Fibroblast of lung (primary cell): ENCODE data around the gene SUSD6. TPM values are rescaled to one million over a fixed set of nuclear protein-coding genes. Genes with fewer than 3 reads are reported as not detected.

Experiments used
- DNase-seq, 2 donors: peaks; one replicate each; pipeline versions ENCODE4 v3.0.0 to v3.0.0-alpha.2; 2010; ENCODE audit warnings: low read depth in 2 of 2
- H2AFZ ChIP-seq: 2 replicates; pipeline ENCODE4 v1.5.1; 2012; ENCODE audit warnings: low read length, control low read depth, inconsistent platforms
- H3K27ac ChIP-seq: 2 replicates; pipeline ENCODE4 v1.5.1; 2011; ENCODE audit warnings: low read length, control low read depth; ENCODE audit not compliant: insufficient read depth
- H3K27me3 ChIP-seq: 2 replicates; pipeline ENCODE4 v1.5.1; 2011; ENCODE audit warnings: mild to moderate bottlenecking, low read length; ENCODE audit not compliant: control insufficient read depth, insufficient read depth
- H3K36me3 ChIP-seq: 2 replicates; pipeline ENCODE4 v1.5.1; 2011; ENCODE audit warnings: low read length; ENCODE audit not compliant: control insufficient read depth, insufficient read depth
- H3K4me1 ChIP-seq: 2 replicates; pipeline ENCODE4 v1.5.1; 2011; ENCODE audit warnings: low read length; ENCODE audit not compliant: control insufficient read depth, insufficient read depth; ENCODE audit errors: extremely low read depth
- H3K4me2 ChIP-seq: 2 replicates; pipeline ENCODE4 v1.5.1; 2011; ENCODE audit warnings: low read length, control low read depth; ENCODE audit not compliant: insufficient read depth; ENCODE audit errors: extremely low read depth
- H3K4me3 ChIP-seq, 4 experiments: fragments of 200-600 bp in 1 of 4; sonication (generic) in 1 of 4; replicated peaks in 1 of 4; 2 replicates each; pipeline ENCODE4 v1.5.1; 2011 to 2016; ENCODE audit warnings: low read length in 4 of 4, low read depth in 3 of 4, mild to moderate bottlenecking in 3 of 4, control low read depth in 2 of 4, inconsistent platforms in 1 of 4, mixed read lengths in 1 of 4; ENCODE audit not compliant: insufficient read depth in 1 of 4; ENCODE audit errors: control extremely low read depth in 1 of 4
- H3K79me2 ChIP-seq: 2 replicates; pipeline ENCODE4 v1.5.1; 2012; ENCODE audit warnings: mild to moderate bottlenecking, low read length, inconsistent platforms; ENCODE audit not compliant: control insufficient read depth, insufficient read depth
- H3K9ac ChIP-seq: 2 replicates; pipeline ENCODE4 v1.5.1; 2011; ENCODE audit warnings: mild to moderate bottlenecking, low read length, control low read depth; ENCODE audit not compliant: insufficient read depth
- H3K9me3 ChIP-seq: 2 replicates; pipeline ENCODE4 v1.5.1; 2012; ENCODE audit warnings: low read depth, low read length; ENCODE audit not compliant: control insufficient read depth, insufficient read depth
- H4K20me1 ChIP-seq: 2 replicates; pipeline ENCODE4 v1.5.1; 2011; ENCODE audit warnings: low read length; ENCODE audit not compliant: control insufficient read depth, insufficient read depth; ENCODE audit errors: extremely low read depth
- EZH2 ChIP-seq: IDR thresholded peaks from 2 replicates; pipeline ENCODE4 v1.5.1; 2012; ENCODE audit warnings: low read length, control low read depth, mild to moderate bottlenecking; ENCODE audit errors: missing control alignments
- polyA plus RNA-seq, 2 donors: library from polyadenylated mRNA; depleted of rRNA in 1 of 2; stranded (reverse) in 1 of 2; unstranded in 1 of 2; fragments of >200 nt; gene quantifications; 2 replicates each; pipeline ENCODE4 v1.2.1, GENCODE V29; 2011 to 2012; ENCODE audit warnings: missing spikeins in 1 of 2
- total RNA-seq: library from RNA; depleted of rRNA; stranded (reverse); fragments of >200 nt; gene quantifications from 2 replicates; pipeline ENCODE4 v1.2.1, GENCODE V29; 2014
- TF ChIP-seq, protein P1 (sequence below), 2 donors: IDR thresholded peaks in 1 of 2; conservative IDR thresholded peaks in 1 of 2; 1 replicate in 1 of 2; 2 replicates in 1 of 2; pipeline ENCODE4 v1.5.1; 2011 to 2012; ENCODE audit warnings: low read length in 2 of 2, control low read depth in 1 of 2, inconsistent platforms in 1 of 2, low read depth in 1 of 2, mild to moderate bottlenecking in 1 of 2

The SUSD6 gene
- total and polyA plus RNA-seq, 2 donors (not counting 1 experiment from before 2014, with no cell fraction given): 9.1 to 11.4 TPM

DNA sequence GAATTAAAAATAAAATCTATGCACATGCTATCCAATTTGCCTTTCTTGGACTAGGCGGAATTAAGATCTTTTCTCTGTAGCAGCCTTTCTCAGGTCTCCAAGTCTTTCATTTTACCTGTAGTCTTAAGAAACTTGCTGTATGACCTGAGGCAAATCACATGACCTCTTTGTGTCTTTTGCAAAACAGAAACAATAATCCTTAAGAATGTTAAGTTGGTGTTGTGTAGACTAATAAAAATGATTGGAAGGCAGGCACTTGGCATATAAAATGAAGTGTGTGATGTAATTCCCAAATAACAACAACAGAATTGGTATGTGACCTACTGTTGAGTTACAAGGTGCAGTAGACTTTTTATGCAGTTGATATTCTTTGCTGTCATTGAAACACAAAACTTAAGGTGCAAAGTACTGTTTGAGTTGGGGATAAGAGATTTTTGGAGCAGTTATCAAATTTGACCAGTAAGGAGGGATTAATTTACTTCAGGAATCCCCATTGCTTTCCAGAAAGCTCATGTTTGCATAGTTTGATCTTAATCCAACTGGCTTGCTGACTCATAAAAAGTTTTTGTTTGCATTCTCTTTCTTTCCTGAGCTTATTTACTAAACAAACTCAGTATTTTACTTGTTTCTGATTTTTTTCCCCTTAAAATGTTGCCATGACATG lies 51.4 kb downstream of the SUSD6 start:
- H3K9me3 ChIP-seq: no peaks in the 10 kb centered on the region
- peak in 1 of 2 donors; percentile 40 for DNase-seq
- no peak overlapping the region for H3K9ac ChIP-seq
- H3K27me3 ChIP-seq: no peaks in the 10 kb centered on the region
- no peak overlapping the region for H3K4me3 ChIP-seq
- H3K79me2 ChIP-seq: peaks cover under 1% of the 10 kb centered on the region
- H3K27ac ChIP-seq: no peak overlapping the region
- no peak overlapping the region for H2AFZ ChIP-seq
- H3K4me1 ChIP-seq: peaks cover 13% of the 10 kb centered on the region
- H3K4me2 ChIP-seq: peak overlapping the region; percentile 10
- TF ChIP-seq, protein P1, sequence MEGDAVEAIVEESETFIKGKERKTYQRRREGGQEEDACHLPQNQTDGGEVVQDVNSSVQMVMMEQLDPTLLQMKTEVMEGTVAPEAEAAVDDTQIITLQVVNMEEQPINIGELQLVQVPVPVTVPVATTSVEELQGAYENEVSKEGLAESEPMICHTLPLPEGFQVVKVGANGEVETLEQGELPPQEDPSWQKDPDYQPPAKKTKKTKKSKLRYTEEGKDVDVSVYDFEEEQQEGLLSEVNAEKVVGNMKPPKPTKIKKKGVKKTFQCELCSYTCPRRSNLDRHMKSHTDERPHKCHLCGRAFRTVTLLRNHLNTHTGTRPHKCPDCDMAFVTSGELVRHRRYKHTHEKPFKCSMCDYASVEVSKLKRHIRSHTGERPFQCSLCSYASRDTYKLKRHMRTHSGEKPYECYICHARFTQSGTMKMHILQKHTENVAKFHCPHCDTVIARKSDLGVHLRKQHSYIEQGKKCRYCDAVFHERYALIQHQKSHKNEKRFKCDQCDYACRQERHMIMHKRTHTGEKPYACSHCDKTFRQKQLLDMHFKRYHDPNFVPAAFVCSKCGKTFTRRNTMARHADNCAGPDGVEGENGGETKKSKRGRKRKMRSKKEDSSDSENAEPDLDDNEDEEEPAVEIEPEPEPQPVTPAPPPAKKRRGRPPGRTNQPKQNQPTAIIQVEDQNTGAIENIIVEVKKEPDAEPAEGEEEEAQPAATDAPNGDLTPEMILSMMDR (conservative IDR thresholded peaks at IDR 0.05 in 1 of 2, IDR thresholded peaks at IDR 0.05 in 1 of 2; ENCODE audit: low read depth in 1 of 2, low read length in 2 of 2): no peak
- no peak for TF ChIP-seq EZH2
- H3K36me3 ChIP-seq: peaks cover 2% of the 10 kb centered on the region
- no peaks in the 10 kb centered on the region for H4K20me1 ChIP-seq

DNA sequence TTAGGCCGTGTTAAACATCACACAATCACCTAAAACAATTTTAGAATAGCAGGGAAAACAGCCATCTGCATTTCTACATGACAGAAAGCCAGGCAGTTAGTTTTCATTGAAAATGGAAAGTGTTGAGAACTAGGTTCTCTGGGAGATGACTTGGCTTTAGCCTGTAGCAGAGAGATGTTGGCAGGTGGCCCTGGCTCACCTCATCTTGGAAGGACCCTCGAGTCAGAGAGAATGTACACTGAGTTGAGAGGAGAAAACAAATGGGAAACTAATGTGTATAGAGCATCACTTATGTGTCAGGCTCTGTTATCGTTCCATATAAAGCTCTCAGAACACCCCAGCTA lies 51.9 kb downstream of the SUSD6 start:
- Histone ChIP-seq H4K20me1 (no peaks in the 10 kb centered on the region), H3K4me1 (peaks cover 13% of the 10 kb centered on the region), H3K9me3 (no peaks in the 10 kb centered on the region), H3K36me3 (peaks cover 2% of the 10 kb centered on the region), H3K27ac (no peak overlapping the region), H3K27me3 (no peaks in the 10 kb centered on the region), H2AFZ (no peak overlapping the region), H3K4me3 (no peak overlapping the region), H3K4me2 (peak overlapping the region; percentile 10), H3K79me2 (peaks cover 4% of the 10 kb centered on the region), H3K9ac (no peak overlapping the region)
- DNase-seq: peak in 1 of 2 donors; percentile 49
- no peak for TF ChIP-seq EZH2
- TF ChIP-seq, protein P1 (conservative IDR thresholded peaks at IDR 0.05 in 1 of 2, IDR thresholded peaks at IDR 0.05 in 1 of 2; ENCODE audit: low read depth in 1 of 2, low read length in 2 of 2): no peak

DNA sequence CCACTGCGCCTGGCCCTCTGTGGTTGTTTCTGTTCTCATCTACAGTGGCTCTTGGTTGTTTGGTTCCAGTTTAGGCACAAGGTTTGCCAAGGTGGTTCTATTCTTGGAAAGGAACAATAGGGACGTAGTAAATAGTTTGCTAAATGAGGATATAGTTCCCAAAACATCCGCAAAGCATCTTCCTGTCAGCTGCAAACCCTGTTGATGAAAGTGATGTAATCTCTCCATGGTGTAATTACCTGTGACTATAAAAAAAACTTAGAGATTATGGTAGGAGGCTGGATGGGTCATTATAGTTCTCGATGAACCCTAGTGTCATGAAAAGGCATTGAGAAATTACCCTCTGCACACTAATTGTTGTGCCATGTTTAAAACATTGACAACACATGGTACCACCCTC lies 52.9 kb downstream of the SUSD6 start:
- peaks cover 13% of the 10 kb centered on the region for H3K4me1 ChIP-seq
- H3K36me3 ChIP-seq: peaks cover 2% of the 10 kb centered on the region
- TF ChIP-seq, protein P1 (conservative IDR thresholded peaks at IDR 0.05 in 1 of 2, IDR thresholded peaks at IDR 0.05 in 1 of 2; ENCODE audit: low read depth in 1 of 2, low read length in 2 of 2): no peak
- no peak for TF ChIP-seq EZH2
- no peaks in the 10 kb centered on the region for H4K20me1 ChIP-seq
- no peak overlapping the region for H3K9ac ChIP-seq
- no peaks in the 10 kb centered on the region for H3K9me3 ChIP-seq
- H3K4me3 ChIP-seq: no peak overlapping the region
- no peak overlapping the region for H3K4me2 ChIP-seq
- H3K27me3 ChIP-seq: no peaks in the 10 kb centered on the region
- no peak for DNase-seq
- peaks cover 4% of the 10 kb centered on the region for H3K79me2 ChIP-seq
- no peak overlapping the region for H3K27ac ChIP-seq
- no peak overlapping the region for H2AFZ ChIP-seq
